Panc1 (cell line): ENCODE measurements around the gene MARK4. TPM values are rescaled to one million over a fixed set of nuclear protein-coding genes. Genes with fewer than 3 reads are reported as not detected.

Source experiments
- ATAC-seq: fragments of 200-7000 bp; cut with Tn5 transposase; 2 replicates; pipeline ENCODE4 v1.9.1; 2020; ENCODE audit warnings: mild to moderate bottlenecking, moderate library complexity
- BruUV-seq: library from RNA; stranded (reverse); fragments of 400-500 nt; replicated peaks from 2 replicates; lab custom pipeline; 2021; lab: Mats Ljungman, UMichigan
- CTCF ChIA-PET: fragments of 300-600 bp; sonication (Branson Sonifier 250); formaldehyde crosslinking; loops from one replicate; lab custom pipeline; 2022; ENCODE audit warnings: antibody characterized with exemption; lab: Charles Lee
- POLR2A ChIA-PET: fragments of 300-600 bp; sonication (Branson Sonifier 250); formaldehyde crosslinking; loops from one replicate; lab custom pipeline; 2022; ENCODE audit warnings: antibody characterized with exemption; lab: Charles Lee
- DNase-seq: peaks from one replicate; pipeline ENCODE4 v3.0.0-alpha.2; 2010; ENCODE audit warnings: low read depth, low spot score
- H3K27ac ChIP-seq: 2 replicates; pipeline ENCODE4 v1.5.1; 2011; ENCODE audit warnings: mild to moderate bottlenecking, low read length, inconsistent platforms
- H3K27me3 ChIP-seq: fragments of 200-500 bp; sonication (Bioruptor generic); 2 replicates; pipeline ENCODE4 v1.6.0; 2014; ENCODE audit warnings: low read length, inconsistent platforms; ENCODE audit not compliant: control insufficient read depth, insufficient read depth
- H3K36me3 ChIP-seq: fragments of 200-500 bp; sonication (Bioruptor generic); 2 replicates; pipeline ENCODE4 v1.5.1; 2014; ENCODE audit warnings: inconsistent platforms, mild to moderate bottlenecking, low read length, moderate library complexity; ENCODE audit not compliant: control insufficient read depth, insufficient read depth
- H3K4me1 ChIP-seq: 2 replicates; pipeline ENCODE4 v1.5.1; 2011; ENCODE audit warnings: inconsistent platforms, mild to moderate bottlenecking, low read length, moderate library complexity; ENCODE audit not compliant: control insufficient read depth, insufficient read depth
- H3K4me3 ChIP-seq, 2 experiments: 2 replicates each; pipeline ENCODE4 v1.5.1; 2011 to 2012; ENCODE audit warnings: low read depth in 2 of 2, low read length in 2 of 2, mild to moderate bottlenecking in 2 of 2, inconsistent platforms in 1 of 2, moderate library complexity in 1 of 2
- H3K9me3 ChIP-seq: fragments of 200-500 bp; sonication (Bioruptor generic); 2 replicates; pipeline ENCODE4 v1.5.1; 2014; ENCODE audit warnings: low read depth, mild to moderate bottlenecking, inconsistent platforms, low read length, moderate library complexity; ENCODE audit not compliant: control insufficient read depth, insufficient read depth
- CTCF ChIP-seq: fragments of 450-650 bp; IDR thresholded peaks from 2 replicates; pipeline ENCODE4 v1.5.1; 2017; ENCODE audit warnings: mild to moderate bottlenecking
- POLR2AphosphoS5 ChIP-seq: IDR thresholded peaks from 2 replicates; pipeline ENCODE4 v1.6.1; 2012; ENCODE audit warnings: mild to moderate bottlenecking, low read depth, low read length, moderate library complexity
- SIN3A ChIP-seq: IDR thresholded peaks from 2 replicates; pipeline ENCODE4 v1.6.1; 2012; ENCODE audit warnings: low read depth, mild to moderate bottlenecking, low read length, moderate library complexity, borderline replicate concordance; ENCODE audit not compliant: insufficient read depth
- TCF7L2 ChIP-seq: IDR thresholded peaks from 2 replicates; pipeline ENCODE4 v1.6.1; 2011; ENCODE audit warnings: mild to moderate bottlenecking, low read depth, low read length, inconsistent platforms
- in situ Hi-C: cut with HindIII; loops from 2 replicates; pipeline ENCODE4 v1.10.0; 2016; ENCODE audit warnings: low sequenced_read_pairs, low pct_unique_long_range_greater_than_20kb
- intact Hi-C: fragments of 100-400 bp; cut with micrococcal nuclease; formaldehyde crosslinking; loops from one replicate; pipeline ENCODE4 v1.10.0; 2022; ENCODE audit not compliant: unreplicated experiment
- total RNA-seq: library from RNA; stranded (reverse); gene quantifications from one replicate; pipeline ENCODE4 v1.2.1, GENCODE V29; 2021; ENCODE audit not compliant: unreplicated experiment
- TF ChIP-seq, protein P1 (sequence below), 2 experiments: IDR thresholded peaks; 2 replicates each; pipeline ENCODE4 v1.6.1; 2011 to 2012; ENCODE audit warnings: low read depth in 2 of 2, control low read depth in 1 of 2, low read length in 1 of 2, mild to moderate bottlenecking in 1 of 2, moderate library complexity in 1 of 2; ENCODE audit not compliant: insufficient read depth in 1 of 2

Gene MARK4
- total RNA-seq, 1 experiment from 2014 or later = 21.6 TPM

DNA sequence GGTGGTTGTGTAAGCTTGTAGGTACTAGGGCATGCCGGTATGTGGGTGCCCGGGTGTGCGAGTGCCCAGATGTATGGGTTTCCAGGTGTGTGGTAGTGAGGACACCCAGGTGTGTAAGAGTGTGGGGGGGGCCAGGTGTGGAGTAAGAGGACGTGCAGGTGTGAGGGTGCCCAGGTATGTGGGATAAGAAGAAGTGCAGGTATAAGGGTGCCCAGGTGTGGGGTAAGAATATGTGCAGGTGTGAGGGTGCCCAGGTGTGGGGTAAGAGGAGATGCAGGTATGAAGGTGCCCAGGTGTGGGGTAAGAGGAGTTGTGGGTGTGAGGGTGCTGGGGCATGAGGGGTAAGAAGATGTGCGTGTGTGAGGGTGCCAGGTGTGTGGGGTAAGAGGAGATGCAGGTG is 14.3 kb downstream of the MARK4 start:
- CTCF ChIA-PET = no interaction called here
- H3K9me3 ChIP-seq = no peaks in the 10 kb centered on the region
- H3K36me3 ChIP-seq = no peaks in the 10 kb centered on the region
- DNase-seq (no peak), ATAC-seq (no peak)
- in situ Hi-C loops (no loop called here), intact Hi-C loops (no loop called here)
- no TSS peak for BruUV-seq
- H3K27me3 ChIP-seq = no peaks in the 10 kb centered on the region
- H3K4me1 ChIP-seq = no peaks in the 10 kb centered on the region
- TF ChIP-seq, protein P1, sequence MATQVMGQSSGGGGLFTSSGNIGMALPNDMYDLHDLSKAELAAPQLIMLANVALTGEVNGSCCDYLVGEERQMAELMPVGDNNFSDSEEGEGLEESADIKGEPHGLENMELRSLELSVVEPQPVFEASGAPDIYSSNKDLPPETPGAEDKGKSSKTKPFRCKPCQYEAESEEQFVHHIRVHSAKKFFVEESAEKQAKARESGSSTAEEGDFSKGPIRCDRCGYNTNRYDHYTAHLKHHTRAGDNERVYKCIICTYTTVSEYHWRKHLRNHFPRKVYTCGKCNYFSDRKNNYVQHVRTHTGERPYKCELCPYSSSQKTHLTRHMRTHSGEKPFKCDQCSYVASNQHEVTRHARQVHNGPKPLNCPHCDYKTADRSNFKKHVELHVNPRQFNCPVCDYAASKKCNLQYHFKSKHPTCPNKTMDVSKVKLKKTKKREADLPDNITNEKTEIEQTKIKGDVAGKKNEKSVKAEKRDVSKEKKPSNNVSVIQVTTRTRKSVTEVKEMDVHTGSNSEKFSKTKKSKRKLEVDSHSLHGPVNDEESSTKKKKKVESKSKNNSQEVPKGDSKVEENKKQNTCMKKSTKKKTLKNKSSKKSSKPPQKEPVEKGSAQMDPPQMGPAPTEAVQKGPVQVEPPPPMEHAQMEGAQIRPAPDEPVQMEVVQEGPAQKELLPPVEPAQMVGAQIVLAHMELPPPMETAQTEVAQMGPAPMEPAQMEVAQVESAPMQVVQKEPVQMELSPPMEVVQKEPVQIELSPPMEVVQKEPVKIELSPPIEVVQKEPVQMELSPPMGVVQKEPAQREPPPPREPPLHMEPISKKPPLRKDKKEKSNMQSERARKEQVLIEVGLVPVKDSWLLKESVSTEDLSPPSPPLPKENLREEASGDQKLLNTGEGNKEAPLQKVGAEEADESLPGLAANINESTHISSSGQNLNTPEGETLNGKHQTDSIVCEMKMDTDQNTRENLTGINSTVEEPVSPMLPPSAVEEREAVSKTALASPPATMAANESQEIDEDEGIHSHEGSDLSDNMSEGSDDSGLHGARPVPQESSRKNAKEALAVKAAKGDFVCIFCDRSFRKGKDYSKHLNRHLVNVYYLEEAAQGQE (IDR thresholded peaks at IDR 0.05; ENCODE audit: insufficient read depth in 1 of 2, low read depth in 2 of 2, low read length in 1 of 2) = no peak
- TF ChIP-seq TCF7L2 (no peak), POLR2AphosphoS5 (no peak), CTCF (no peak), SIN3A (no peak)
- H3K4me3 ChIP-seq = no peak overlapping the region
- POLR2A ChIA-PET = no interaction called here
- no peak overlapping the region for H3K27ac ChIP-seq

GRCh38 chr19:45267296-45267695 is 16.2 kb downstream of the MARK4 start:
- intact Hi-C loops = no loop called here

More at GRCh38 chr19:45267296-45267695, 16.2 kb downstream of the MARK4 start:
- POLR2A ChIA-PET = no interaction called here
- Histone ChIP-seq H3K36me3 (no peaks in the 10 kb centered on the region), H3K27ac (no peak overlapping the region), H3K27me3 (no peaks in the 10 kb centered on the region), H3K4me3 (no peak overlapping the region), H3K4me1 (no peaks in the 10 kb centered on the region), H3K9me3 (no peaks in the 10 kb centered on the region)
- ATAC-seq (no peak), DNase-seq (no peak)
- BruUV-seq = no TSS peak
- in situ Hi-C loops = no loop called here
- CTCF ChIA-PET = no interaction called here
- TF ChIP-seq SIN3A = no peak
- TF ChIP-seq POLR2AphosphoS5 = no peak
- TF ChIP-seq, protein P1 (IDR thresholded peaks at IDR 0.05; ENCODE audit: insufficient read depth in 1 of 2, low read depth in 2 of 2, low read length in 1 of 2) = no peak
- TF ChIP-seq CTCF = no peak
- no peak for TF ChIP-seq TCF7L2
